HPDE6-E6E7 (cell line): ENCODE data around the gene MIB1.

Experiments
- DNase-seq: peaks from one replicate; pipeline ENCODE4 v3.0.0; 2011; ENCODE audit warnings: missing footprints; ENCODE audit errors: extremely low spot score

MIB1 gene

DNA sequence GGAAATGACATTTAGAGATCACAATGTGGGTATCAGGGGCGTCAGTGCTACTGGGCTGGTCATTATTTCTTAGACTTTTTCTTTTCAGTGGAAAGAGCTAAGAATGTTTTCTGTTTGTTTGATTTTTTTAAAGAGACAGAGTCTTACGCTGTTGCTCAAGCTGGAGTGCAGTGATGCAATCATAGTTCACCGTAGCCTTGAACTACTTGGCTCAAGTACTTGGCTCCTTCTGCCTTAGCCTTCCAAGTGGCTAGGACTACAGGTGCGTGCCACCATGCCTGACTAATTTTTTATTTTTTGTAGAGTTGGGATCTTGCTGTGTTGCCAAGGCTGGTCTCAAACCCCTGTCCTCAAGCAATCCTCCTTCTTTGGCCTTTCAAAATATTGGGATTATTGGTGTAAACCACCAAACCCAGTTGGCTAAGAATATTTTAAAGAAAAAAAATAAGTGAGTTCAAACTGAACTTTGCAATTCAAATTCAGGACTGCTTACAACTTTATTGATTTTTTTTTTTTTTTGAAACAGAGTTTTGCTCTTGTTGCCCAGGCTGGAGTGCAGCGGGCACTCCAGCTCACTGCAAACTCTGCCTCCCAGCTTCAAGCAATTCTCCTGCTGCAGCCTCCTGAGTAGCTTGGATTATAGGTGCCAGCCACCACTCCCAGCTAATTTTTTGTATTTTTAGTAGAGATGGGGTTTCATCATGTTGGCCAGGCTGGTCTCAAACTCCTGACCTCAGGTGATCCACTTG is 154.2 kb downstream of the MIB1 start:
- DNase-seq, result no peak

DNA sequence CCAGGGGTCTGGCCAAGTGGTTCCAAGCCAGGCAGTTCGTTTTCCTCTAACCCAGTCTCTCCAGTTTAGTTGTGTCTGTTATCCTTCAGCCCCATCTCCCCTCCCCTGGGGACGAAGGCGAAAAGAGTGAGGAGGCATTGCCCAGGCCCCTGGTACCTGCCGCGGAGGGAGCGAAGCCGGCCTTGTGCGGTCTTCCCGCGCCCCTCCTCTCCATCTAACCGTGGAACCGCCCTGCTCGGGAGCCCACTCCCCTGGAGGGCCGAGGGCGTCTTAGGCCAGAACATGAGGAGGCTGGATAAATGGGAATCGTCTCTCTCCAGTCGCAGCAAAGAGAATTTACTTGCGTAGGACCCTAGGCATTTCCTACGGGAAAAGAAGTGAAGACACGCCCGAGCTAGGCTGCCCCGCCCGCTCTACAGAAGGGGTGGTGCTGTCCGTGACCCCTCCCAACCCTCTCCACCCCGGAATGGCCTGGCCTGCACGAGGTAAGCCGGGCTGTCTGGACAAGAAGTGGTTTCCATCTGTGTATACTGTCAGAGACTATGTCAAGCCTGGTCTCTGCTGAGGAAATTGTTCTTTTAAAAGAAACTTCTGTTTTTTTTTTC is 156.2 kb downstream of the MIB1 start:
- no peak for DNase-seq

DNA sequence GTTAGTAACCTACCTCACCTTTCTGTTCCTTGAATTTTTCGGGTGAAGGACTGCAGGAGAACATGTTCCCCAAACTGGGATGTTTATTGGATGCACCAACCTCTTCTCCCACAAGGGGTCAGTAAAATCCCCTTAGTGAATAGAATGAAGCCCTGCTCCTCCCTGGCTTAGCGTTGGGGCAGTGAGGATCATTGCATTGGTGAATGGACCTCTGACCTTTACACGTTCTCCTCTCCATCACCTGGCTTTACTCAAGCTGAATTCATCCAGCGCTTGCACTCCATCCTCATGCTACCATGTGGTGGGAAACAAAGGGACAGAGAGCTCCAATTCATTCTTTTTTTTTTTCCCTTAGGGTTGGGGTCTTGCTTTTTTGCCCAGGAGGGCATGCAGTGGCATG is 157.2 kb downstream of the MIB1 start:
- peak; percentile 34 for DNase-seq

DNA sequence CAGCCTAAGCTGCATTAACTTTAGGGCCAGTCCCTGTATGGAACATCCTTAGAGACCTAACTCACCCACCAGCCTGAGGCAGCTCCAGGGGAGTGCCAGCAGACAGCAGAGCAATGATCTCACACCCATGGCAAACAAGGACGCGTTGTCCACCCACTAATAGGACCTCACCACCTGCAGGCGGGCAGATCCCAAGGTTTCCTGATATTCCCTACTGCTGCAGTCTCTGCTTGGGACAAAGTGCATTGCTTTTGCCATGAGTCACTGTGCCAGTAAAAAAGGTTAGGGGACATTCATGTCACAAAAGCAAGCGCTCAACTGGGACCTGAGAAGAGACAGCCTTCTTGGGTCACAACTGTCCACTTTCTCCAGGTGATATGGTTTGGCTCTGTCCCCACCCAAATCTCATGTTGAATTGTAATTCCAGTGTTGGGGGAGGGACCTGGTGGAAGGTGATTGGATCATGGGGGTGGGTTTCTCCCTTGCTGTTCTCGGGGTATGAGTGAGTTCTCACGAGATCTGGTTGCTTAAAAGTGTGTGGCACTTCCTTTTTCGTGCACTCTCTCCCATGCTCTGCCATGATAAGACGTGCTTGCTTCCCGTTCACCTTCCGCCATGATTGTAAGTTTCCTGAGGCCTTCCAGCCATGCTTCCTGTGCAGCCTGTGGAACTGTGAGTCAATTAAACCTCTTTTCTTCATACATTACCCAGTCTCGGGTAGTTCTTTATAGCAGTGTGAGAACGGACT is 160.2 kb downstream of the MIB1 start:
- DNase-seq, result no peak

DNA sequence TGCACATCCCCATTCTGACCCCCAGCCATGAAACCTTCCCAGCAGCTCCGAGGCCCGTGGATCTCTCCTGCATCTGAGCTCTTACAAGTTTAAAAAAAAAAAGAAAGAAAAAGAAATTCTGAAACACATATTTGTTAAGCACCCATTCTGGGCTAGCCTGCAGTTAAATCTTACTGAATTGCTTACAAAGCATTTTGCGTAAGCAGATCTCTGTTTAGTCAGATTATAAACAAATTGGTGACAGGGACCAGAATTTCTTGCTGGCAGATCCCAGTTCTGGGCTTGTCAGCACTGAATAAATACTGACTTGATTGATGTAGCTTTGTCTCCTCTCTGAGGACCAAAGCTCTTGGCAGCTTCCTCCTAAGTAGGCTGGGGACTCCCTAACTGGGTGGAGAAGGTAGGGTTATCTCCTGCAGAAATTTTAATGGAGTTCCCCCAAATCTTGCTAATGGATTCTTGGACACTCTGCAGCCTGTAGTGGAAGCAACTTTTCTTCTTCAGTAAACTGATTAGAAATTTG is 160.9 kb downstream of the MIB1 start:
- no peak for DNase-seq

DNA sequence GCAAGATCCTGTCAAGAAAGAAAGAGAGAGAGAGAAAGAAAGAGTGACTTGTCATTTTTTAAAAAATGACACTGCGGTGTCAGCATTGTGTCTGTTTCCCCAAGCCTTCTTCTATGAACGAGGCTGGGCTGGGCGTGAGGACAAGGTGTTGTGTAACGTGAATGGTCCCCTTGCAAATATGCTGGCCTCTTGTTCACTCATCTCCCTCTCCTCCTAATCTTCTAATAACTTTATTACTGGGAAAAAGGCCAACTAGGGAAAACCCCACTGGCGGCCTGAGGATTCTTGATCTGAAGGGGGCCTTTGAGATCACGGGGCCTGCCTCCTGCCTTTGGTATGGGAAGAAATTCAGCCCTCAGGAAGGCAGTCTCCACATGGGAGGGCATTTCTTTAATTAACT is 163.1 kb downstream of the MIB1 start:
- DNase-seq, result no peak

DNA sequence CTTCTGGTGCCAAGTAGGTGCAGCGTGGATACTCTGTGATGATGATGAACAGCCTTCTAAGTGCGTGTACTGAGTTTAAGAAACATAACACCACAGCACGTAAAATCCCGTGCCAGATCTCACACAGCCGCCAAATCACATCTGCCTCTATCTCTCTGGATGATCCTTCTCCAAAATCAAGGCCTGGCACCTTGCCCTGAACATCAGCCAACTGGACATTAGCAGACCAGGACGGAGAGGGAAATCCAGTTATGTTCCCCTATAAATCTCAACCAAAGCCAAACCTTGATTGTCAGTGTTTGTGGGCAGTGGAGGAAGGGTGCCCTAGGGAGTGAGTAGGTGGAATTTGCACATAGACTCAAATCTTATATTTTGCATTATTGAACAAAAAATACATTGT is 164.3 kb downstream of the MIB1 start:
- no peak for DNase-seq

DNA sequence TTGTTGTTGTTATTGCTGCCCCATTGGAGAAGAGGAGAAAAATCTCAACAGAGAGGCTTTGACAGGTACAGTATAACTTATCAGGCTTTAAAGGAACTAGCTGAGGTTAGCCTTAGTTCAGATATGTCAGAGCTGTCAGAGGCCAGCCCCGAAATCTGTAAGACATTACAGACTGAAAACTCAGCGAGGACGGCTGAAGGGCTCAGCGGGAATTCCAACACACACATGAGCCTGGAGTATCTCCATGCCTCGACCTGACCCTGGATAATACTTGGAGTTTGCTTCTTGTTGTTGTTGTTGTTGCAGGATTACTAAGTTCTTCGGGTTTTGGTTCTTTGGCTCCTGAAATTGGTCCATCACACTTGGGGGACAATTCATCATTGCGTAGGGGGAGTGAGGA is 166.9 kb downstream of the MIB1 start:
- no peak for DNase-seq

DNA sequence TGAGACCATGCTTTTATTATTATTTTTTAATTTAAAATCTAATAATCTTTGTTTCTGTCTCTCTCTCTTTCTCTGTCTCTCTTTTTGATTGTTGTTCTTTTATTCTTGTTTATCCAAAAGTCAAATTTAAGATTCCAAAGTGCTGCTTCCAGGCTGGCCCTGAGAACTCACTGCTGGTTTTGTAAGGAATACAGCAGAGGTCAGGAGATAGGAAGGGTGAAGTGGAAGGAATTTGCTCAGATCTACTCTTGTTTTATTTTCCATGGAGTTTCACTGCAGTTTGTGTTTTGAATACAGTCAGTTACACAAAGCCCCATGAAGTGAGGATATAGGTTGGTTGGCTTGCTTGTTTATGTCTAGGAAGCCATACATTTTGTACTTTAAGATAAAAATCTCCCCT is 168.1 kb downstream of the MIB1 start:
- no peak for DNase-seq

DNA sequence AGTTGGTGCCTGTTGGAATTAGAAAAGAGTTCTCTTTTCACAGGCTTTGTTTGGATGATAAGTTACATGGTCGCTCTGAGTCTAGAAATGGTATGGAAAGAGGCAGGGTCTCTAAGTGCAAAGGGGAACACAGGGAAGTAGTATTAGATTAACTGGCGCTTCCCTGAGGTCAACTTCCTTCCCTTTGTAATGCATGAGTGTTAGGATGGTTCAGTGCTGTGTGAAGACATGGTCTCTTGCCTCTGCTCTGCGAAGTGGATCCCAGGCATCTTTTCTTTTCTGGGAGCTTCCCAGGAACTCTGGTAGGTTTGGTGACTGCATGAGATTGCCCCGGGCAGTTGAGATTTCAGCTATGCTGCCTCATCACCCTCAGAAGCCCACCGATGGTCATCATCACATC is 170.3 kb downstream of the MIB1 start:
- DNase-seq, result no peak

DNA sequence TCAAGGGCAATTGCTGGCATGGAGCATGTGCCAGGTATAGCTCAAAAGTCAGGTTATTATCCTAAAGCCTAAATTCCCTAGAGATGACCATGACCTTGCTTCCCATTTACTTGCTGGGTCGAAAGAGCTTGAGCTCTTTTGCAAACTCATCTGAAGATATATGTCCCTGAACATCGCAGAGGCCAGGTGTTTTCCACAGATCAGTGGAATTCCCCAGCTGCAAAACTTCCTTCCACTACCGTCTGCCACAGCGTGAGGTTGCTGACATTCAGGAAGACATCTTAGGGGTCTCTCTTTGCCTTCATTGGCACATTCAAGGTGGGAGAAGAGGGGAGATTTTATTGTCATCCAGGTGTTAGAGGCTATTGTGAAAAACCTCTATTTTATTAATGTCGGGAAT is 171.0 kb downstream of the MIB1 start:
- no peak for DNase-seq

DNA sequence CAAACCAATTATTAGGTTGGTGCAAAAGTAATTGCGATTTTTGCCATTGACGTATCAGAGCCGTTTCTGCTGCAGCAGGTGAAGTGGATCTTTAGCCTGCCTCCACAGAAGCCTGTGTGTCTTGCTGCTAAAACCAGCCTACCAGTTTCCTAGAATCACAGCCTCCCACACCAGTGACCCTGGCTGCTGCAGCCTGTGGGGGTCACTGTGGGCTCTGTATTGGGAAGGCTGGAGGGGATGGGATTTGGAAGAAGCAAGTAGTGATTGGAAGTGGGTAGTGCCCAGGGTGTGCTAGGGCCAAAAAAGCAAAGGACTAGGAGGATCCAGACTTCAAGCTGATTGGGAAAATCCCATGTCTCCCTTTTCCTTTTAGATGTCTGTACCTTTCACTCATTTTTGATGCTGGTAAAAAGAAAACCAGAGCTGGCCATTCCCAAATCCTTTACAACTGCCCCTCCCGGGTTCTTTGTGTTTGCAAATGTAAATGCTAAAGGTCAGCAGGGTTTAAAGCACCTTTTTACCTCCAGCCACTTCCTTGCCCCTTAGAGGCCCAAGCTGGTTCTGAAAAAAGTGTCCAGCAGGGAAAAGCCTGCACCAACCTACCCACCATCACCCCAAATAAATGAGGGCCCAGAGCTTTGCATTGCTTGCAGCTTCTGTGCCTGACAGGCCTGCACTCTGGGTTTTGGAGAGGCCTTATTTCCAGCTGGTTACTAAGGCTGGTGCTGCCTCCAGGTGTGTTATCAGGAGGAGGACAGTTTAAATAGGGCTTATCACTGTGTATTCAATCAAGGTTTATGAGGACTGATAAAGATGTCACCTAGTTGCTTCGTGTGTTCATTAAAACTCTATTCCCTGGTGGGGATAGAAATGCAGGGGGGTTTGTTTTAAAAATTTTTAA is 172.0 kb downstream of the MIB1 start:
- DNase-seq, result no peak

DNA sequence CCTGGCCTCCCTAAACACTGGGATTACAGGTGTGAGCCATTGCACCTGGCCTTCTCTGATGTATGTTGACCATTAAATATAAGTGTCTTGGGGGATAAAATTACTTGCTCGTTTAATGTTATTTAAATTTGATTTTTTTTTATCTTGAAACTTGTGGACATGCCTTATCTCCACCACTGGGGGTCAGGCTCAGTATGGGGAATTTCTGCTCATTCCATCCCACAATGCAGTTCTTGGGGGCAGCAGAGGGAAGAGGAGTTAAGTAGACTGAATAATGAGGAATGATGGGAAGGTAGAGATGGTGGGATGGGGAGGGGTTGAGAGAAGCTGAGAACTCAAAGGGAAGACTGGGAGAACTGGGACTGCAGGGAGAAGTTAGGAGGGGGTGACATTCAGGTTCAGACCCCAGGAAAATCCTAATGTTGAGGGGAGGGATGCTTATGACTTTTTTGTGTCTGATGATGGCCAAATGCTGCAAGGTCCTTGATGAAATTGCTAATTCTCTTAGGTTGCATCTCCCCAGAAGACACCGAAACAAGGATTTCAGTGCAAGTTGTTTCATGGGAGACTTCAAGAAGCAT is 174.2 kb downstream of the MIB1 start:
- peak; percentile 20 for DNase-seq

DNA sequence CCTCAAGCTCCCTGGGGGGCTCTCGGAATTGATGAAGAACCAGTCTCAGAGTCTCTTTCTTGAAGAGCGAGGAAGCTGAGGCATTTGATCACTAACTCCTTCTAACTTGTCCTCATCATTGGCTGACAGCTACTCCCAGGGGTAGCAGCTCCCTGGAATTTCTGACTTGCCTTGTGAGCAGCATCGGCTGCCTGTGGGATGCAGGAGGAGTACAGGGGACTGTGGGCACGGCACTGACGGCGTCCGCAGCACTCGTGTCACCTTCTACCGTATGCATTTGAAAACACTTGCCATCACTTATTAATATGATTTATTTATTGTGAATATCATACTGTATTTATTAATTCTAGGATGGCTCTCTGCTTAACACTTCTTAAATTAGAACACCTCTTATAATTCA is 175.0 kb downstream of the MIB1 start:
- no peak for DNase-seq

DNA sequence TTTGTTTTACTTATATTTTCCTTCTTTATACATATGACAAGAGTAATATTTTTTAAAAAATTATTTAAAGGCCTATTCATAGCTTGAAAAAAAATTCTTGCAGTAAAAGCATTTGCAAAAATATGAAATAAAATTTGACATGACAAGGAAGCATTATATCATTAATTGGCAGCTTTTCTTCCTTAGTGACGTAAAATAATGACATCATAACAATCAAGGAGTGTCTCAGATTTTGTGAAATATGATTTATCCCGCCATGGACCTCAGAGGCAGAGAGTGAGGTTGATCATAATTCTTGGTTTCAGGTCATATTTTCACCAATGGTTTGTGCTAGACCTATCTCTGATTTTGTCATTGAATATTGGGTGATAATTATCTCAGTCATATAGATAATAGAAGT is 176.0 kb downstream of the MIB1 start:
- no peak for DNase-seq

DNA sequence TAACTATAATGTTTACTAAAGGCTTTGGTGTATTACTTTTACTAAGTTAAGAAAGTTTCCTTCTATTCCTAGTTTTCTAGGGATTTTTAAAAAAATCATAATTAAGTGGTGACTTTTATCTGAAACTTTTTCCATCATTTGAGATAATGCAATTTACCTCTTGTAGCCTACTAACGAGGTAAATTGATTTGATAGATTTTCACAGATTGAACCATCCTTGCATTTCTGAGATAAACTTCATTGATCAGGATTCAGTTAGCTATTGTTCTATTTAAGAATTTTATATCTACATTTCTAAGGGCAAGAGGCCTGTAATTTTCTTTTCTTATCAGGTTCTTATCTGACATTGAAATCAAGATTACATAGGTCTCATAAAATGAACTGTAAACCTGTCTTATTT is 178.1 kb downstream of the MIB1 start:
- DNase-seq, result no peak
